ENCODE measurements around the gene ZNF845. TPM values are rescaled to one million over a fixed set of nuclear protein-coding genes. Genes with fewer than 3 reads are reported as not detected.
A peak's percentile ranks its signal among the peaks of the same experiment; 100 is the strongest.

The ZNF845 gene
- total RNA-seq, 1 donor from 2014 or later = 10.3 TPM

DNA sequence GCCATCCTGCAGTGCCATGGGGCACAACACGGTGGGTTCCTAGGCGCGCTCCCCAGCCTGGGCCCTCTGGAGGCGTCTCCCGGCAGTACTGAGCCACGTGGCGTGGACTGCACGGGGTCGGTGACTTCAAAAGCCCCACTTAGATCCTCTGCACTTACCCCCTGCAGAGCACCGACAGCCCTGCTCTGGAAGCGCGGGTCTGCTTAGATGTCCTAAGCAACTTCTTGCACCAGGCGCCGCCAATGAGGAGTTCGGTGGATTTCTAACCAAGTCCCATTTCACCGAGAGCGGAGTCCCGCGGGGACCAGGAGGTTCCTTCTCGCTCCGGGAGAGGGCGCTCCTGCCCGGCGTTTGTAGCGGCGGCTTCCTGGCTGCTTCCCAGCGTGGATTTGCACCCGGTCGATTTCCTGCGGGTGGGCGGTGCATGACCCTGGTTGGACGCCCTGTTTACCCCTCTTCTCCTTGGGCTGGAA lies 25.2 kb upstream of the ZNF845 start:
- peaks cover 2% of the 10 kb centered on the region for H3K9me3 Mint-ChIP-seq (ENCODE audit: low read depth)
- peaks cover 42% of the 10 kb centered on the region for H3K27me3 Mint-ChIP-seq
- TF ChIP-seq CTCF (IDR thresholded peaks at IDR 0.05; ENCODE audit: unreplicated experiment) = peak; percentile 87
- H3K27ac Mint-ChIP-seq = no peak overlapping the region
- peak overlapping the region; percentile 54 for H3K4me3 Mint-ChIP-seq (ENCODE audit: low read depth)
- H3K36me3 Mint-ChIP-seq (ENCODE audit: insufficient read depth) = no peaks in the 10 kb centered on the region
- peaks cover 4% of the 10 kb centered on the region for H3K4me1 Mint-ChIP-seq (ENCODE audit: low read depth)
- peak; percentile 64 for DNase-seq (ENCODE audit: low spot score, unreplicated experiment)

GRCh38 chr19:53311044-53311443 lies 22.5 kb upstream of the ZNF845 start:
- DNase-seq (ENCODE audit: low spot score, unreplicated experiment) = no peak
- Mint-ChIP-seq H3K27ac (no peak overlapping the region), H3K4me3 (ENCODE audit: low read depth) (no peak overlapping the region), H3K27me3 (peaks cover 42% of the 10 kb centered on the region), H3K36me3 (ENCODE audit: insufficient read depth) (no peaks in the 10 kb centered on the region), H3K4me1 (ENCODE audit: low read depth) (peaks cover 4% of the 10 kb centered on the region), H3K9me3 (ENCODE audit: low read depth) (peaks cover 2% of the 10 kb centered on the region)
- TF ChIP-seq CTCF (IDR thresholded peaks at IDR 0.05; ENCODE audit: unreplicated experiment) = no peak

DNA sequence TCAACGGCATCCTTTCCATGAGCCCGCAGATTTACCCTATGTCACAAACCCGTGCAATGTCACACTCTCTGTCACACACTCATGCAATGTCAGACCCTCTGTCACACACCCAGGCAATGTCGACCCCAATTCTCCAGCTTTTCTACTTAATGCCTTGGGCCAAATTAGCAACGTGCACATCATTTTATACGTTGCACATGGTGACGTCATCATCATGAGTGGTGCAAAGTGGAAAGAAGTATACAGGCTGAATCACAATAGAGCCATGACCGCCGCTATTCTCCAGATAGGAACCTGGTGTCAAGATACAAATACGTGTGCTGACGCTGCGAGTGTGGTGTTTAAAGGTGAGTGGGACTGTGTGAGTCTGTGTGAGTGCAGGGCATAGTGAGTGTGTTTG lies 21.7 kb upstream of the ZNF845 start:
- DNase-seq (ENCODE audit: low spot score, unreplicated experiment) = no peak
- peaks cover 2% of the 10 kb centered on the region for H3K9me3 Mint-ChIP-seq (ENCODE audit: low read depth)
- peaks cover 33% of the 10 kb centered on the region for H3K27me3 Mint-ChIP-seq
- no peak for TF ChIP-seq CTCF (IDR thresholded peaks at IDR 0.05; ENCODE audit: unreplicated experiment)
- H3K4me3 Mint-ChIP-seq (ENCODE audit: low read depth) = no peak overlapping the region
- no peak overlapping the region for H3K27ac Mint-ChIP-seq
- H3K36me3 Mint-ChIP-seq (ENCODE audit: insufficient read depth) = no peaks in the 10 kb centered on the region
- peaks cover 4% of the 10 kb centered on the region for H3K4me1 Mint-ChIP-seq (ENCODE audit: low read depth)

- no peaks in the 10 kb centered on the region for H3K27me3 Mint-ChIP-seq
- TF ChIP-seq CTCF (IDR thresholded peaks at IDR 0.05; ENCODE audit: unreplicated experiment) = no peak
- H3K27ac Mint-ChIP-seq = no peak overlapping the region
- peaks cover 33% of the 10 kb centered on the region for H3K9me3 Mint-ChIP-seq (ENCODE audit: low read depth)
- no peak overlapping the region for H3K4me3 Mint-ChIP-seq (ENCODE audit: low read depth)
- H3K36me3 Mint-ChIP-seq (ENCODE audit: insufficient read depth) = peaks cover 11% of the 10 kb centered on the region
- peaks cover 2% of the 10 kb centered on the region for H3K4me1 Mint-ChIP-seq (ENCODE audit: low read depth)
- no peak for DNase-seq (ENCODE audit: low spot score, unreplicated experiment)
Observed at GRCh38 chr19:53328967-53329366, 4.6 kb upstream of the ZNF845 start.

DNA sequence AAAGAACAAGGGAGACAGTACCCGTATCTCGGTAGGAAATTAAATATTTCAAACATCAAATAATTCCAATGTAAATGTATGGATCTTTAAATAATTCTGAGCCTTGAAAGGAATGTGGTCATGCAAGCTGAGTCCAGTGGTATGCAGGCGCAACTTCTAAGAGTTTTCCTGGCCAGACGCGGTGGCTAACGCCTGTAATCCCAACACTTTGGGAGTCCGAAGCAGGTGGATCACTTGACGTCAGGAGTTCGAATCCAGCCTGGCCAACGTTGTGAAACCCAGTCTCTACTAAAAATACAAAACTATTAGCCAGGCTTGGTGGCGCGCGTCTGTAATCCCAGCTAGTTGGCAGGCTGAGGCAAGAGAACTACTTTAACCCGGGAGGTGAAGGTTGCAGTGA lies 1.1 kb upstream of the ZNF845 start:
- DNase-seq (ENCODE audit: low spot score, unreplicated experiment) = no peak
- H3K27ac Mint-ChIP-seq = peak overlapping the region; percentile 64
- H3K27me3 Mint-ChIP-seq = no peaks in the 10 kb centered on the region
- H3K4me1 Mint-ChIP-seq (ENCODE audit: low read depth) = peaks cover 11% of the 10 kb centered on the region
- no peak for TF ChIP-seq CTCF (IDR thresholded peaks at IDR 0.05; ENCODE audit: unreplicated experiment)
- peaks cover 11% of the 10 kb centered on the region for H3K36me3 Mint-ChIP-seq (ENCODE audit: insufficient read depth)
- peaks cover 24% of the 10 kb centered on the region for H3K9me3 Mint-ChIP-seq (ENCODE audit: low read depth)
- H3K4me3 Mint-ChIP-seq (ENCODE audit: low read depth) = peak overlapping the region; percentile 94

All from progenitor cell of endocrine pancreas (in vitro differentiated cells).